ENCODE measurements around the gene IL10.
A peak's percentile ranks its signal among the peaks of the same experiment; 100 is the strongest.

The IL10 gene

GRCh38 chr1:206772243-206772937 is at the start of gene IL10:
Gene IL10, minus strand, starts transcription at chr1:206772494. Its CDS starts 59 bp downstream, at chr1:206772435.
- peak; percentile 41 for DNase-seq

GRCh38 chr1:206821493-206821892 is 49.2 kb upstream of the IL10 start:
- DNase-seq = no peak

GRCh38 chr1:206816390-206817287 is 44.3 kb upstream of the IL10 start:
- peak; percentile 94 for DNase-seq

GRCh38 chr1:206814716-206815341 is 42.5 kb upstream of the IL10 start:
- no peak for DNase-seq

- no peak for DNase-seq
These were observed 40.2 kb upstream of the IL10 start for GRCh38 chr1:206812471-206812870.

- DNase-seq = peak; percentile 79
These were observed 37.3 kb upstream of the IL10 start for GRCh38 chr1:206809504-206810084.

GRCh38 chr1:206808615-206809014 is 36.3 kb upstream of the IL10 start:
- DNase-seq = peak; percentile 79

- DNase-seq = no peak
These were observed 33.1 kb upstream of the IL10 start for GRCh38 chr1:206805357-206805756.

GRCh38 chr1:206804156-206804737 is 32.0 kb upstream of the IL10 start:
- DNase-seq = no peak

- no peak for DNase-seq
These were observed 31.0 kb upstream of the IL10 start for GRCh38 chr1:206803221-206803730.

GRCh38 chr1:206802401-206802800 is 30.1 kb upstream of the IL10 start:
- no peak for DNase-seq

GRCh38 chr1:206801467-206801866 is 29.2 kb upstream of the IL10 start:
- DNase-seq = no peak

GRCh38 chr1:206800891-206801290 is 28.6 kb upstream of the IL10 start:
- DNase-seq = no peak

- DNase-seq = no peak
These were observed 28.1 kb upstream of the IL10 start for GRCh38 chr1:206800411-206800810.

GRCh38 chr1:206799311-206799710 is 27.0 kb upstream of the IL10 start:
- DNase-seq = no peak

GRCh38 chr1:206798384-206798996 is 26.2 kb upstream of the IL10 start:
- no peak for DNase-seq

- DNase-seq = peak; percentile 67
These were observed 25.5 kb upstream of the IL10 start for GRCh38 chr1:206797534-206798383.

- no peak for DNase-seq
These were observed 24.7 kb upstream of the IL10 start for GRCh38 chr1:206796981-206797402.

- DNase-seq = no peak
These were observed 23.8 kb upstream of the IL10 start for GRCh38 chr1:206796116-206796515.

- no peak for DNase-seq
These were observed 22.1 kb upstream of the IL10 start for GRCh38 chr1:206794294-206794908.

GRCh38 chr1:206793620-206794019 is 21.3 kb upstream of the IL10 start:
- DNase-seq = no peak
